Upper lobe of left lung (tissue), 6 donors: ENCODE measurements around the gene SPPL3. TPM values are rescaled to one million over a fixed set of nuclear protein-coding genes. Genes with fewer than 3 reads are reported as not detected.

Experiments
- ATAC-seq, 2 donors: fragments of 200-7000 bp; cut with Tn5 transposase; one replicate each; pipeline ENCODE4 v1.9.1; 2022; ENCODE audit warnings: mild to moderate bottlenecking in 2 of 2, moderate library complexity in 2 of 2; ENCODE audit not compliant: low FRiP score in 2 of 2
- DNase-seq, 2 donors: peaks; one replicate each; pipeline ENCODE4 v3.0.0-alpha.2; 2019 to 2020
- H3K27ac ChIP-seq, 4 donors: fragments of 200-600 bp; sonication (generic); one replicate each; pipeline ENCODE4 v1.5.1; 2016 to 2019
- H3K27me3 ChIP-seq, 4 donors: fragments of 200-600 bp; sonication (generic); one replicate each; pipeline ENCODE4 v1.5.1; 2017 to 2019
- H3K36me3 ChIP-seq, 4 donors: fragments of 200-600 bp; sonication (generic); one replicate each; pipeline ENCODE4 v1.5.1; 2016 to 2019
- H3K4me1 ChIP-seq, 4 donors: fragments of 200-600 bp; sonication (generic); one replicate each; pipeline ENCODE4 v1.5.1; 2018 to 2019
- H3K4me3 ChIP-seq, 4 donors: fragments of 200-600 bp; sonication (generic); one replicate each; pipeline ENCODE4 v1.5.1; 2017 to 2019; ENCODE audit warnings: mild to moderate bottlenecking in 2 of 4, moderate library complexity in 1 of 4
- H3K9me3 ChIP-seq, 4 donors: fragments of 200-600 bp; sonication (generic); one replicate each; pipeline ENCODE4 v1.5.1; 2018 to 2019
- EP300 ChIP-seq, 4 donors: sonication (generic); formaldehyde crosslinking; IDR thresholded peaks; one replicate each; pipeline ENCODE4 v1.5.1; 2017; ENCODE audit warnings: antibody characterized with exemption in 4 of 4, control low read depth in 2 of 4
- POLR2A ChIP-seq, 4 donors: fragments of 450-650 bp; IDR thresholded peaks; one replicate each; pipeline ENCODE4 v1.5.1; 2016 to 2017; ENCODE audit warnings: antibody characterized with exemption in 4 of 4, mild to moderate bottlenecking in 2 of 4
- POLR2AphosphoS5 ChIP-seq, 2 donors: sonication (generic); formaldehyde crosslinking; IDR thresholded peaks; one replicate each; pipeline ENCODE4 v1.5.1; 2017; ENCODE audit warnings: antibody characterized with exemption in 2 of 2
- WGBS, 2 donors: methylation state at CpG; one replicate each; pipeline ENCODE4 v1.1.5; 2017 to 2018; 5-methylcytosine and 5-hydroxymethylcytosine counted together
- total RNA-seq, 6 donors: library from RNA; depleted of rRNA in 4 of 6; stranded (reverse); fragments of >200 nt in 4 of 6; gene quantifications; one replicate each; pipeline versions ENCODE4 v1.1.0 to v1.2.1, GENCODE V29; 2016 to 2021
- TF ChIP-seq, protein P1 (sequence below), 6 experiments: fragments of 450-650 bp in 4 of 6; fragments of 200-600 bp in 2 of 6; sonication (generic) in 2 of 6; IDR thresholded peaks; one replicate each; pipeline ENCODE4 v1.5.1; 2016 to 2019; ENCODE audit warnings: antibody characterized with exemption in 6 of 6
- donor health status: DM: no; HTN: no; CAD: no; lungs with moderate emphysema.
- donor health status: DM: no; HTN: yes; CAD: no; lungs with severe emphysema.

Gene SPPL3
- total RNA-seq, 6 donors from 2014 or later = 17.8 to 44.3 (median 23.2) TPM

DNA sequence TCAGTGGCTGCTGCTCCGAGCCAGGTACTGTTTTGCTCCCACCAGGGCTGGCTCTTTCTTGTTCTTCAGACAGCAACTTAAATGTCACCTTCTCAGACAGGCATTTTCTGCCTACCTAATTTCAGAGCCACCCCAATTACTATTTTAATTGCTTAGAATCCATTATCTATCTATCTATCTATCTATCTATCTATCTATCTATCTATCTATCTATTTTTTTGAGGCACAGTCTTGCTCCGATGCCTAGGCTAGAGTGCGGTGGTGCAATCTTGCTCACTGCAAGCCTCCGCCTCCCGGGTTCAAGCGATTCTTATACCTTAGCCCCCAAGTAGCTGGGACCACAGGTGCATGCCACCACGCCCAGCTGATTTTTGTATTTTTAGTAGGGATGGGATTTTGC, 58.5 kb downstream of the SPPL3 start:
- Histone ChIP-seq H3K36me3 (no peaks in the 10 kb centered on the region), H3K4me1 (peaks cover 26 to 72% (median 45%) of the 10 kb centered on the region in 4 donors), H3K4me3 (no peak overlapping the region), H3K27ac (no peak overlapping the region), H3K27me3 (no peaks in the 10 kb centered on the region), H3K9me3 (no peaks in the 10 kb centered on the region)
- TF ChIP-seq POLR2AphosphoS5 (IDR thresholded peaks at IDR 0.05) (no peak), POLR2A (IDR thresholded peaks at IDR 0.05) (no peak), EP300 (IDR thresholded peaks at IDR 0.05) (no peak)
- TF ChIP-seq, protein P1, sequence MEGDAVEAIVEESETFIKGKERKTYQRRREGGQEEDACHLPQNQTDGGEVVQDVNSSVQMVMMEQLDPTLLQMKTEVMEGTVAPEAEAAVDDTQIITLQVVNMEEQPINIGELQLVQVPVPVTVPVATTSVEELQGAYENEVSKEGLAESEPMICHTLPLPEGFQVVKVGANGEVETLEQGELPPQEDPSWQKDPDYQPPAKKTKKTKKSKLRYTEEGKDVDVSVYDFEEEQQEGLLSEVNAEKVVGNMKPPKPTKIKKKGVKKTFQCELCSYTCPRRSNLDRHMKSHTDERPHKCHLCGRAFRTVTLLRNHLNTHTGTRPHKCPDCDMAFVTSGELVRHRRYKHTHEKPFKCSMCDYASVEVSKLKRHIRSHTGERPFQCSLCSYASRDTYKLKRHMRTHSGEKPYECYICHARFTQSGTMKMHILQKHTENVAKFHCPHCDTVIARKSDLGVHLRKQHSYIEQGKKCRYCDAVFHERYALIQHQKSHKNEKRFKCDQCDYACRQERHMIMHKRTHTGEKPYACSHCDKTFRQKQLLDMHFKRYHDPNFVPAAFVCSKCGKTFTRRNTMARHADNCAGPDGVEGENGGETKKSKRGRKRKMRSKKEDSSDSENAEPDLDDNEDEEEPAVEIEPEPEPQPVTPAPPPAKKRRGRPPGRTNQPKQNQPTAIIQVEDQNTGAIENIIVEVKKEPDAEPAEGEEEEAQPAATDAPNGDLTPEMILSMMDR (IDR thresholded peaks at IDR 0.05) = no peak
- ATAC-seq (no peak), DNase-seq (no peak)
- 98 to 99% methylated on average over 7 of the region's 7 CpGs for WGBS, 2 donors

GRCh38 chr12:120844768-120845449, 59.2 kb downstream of the SPPL3 start:
- no peak for ATAC-seq
- H3K27ac ChIP-seq = no peak overlapping the region
- H3K9me3 ChIP-seq = no peaks in the 10 kb centered on the region
- peak in 1 of 2 donors; percentile 20 for DNase-seq
- 90 to 91% methylated on average over 13 to 18 of the region's 18 CpGs for WGBS, 2 donors
- no peak overlapping the region for H3K4me3 ChIP-seq
- TF ChIP-seq EP300 (IDR thresholded peaks at IDR 0.05) = no peak
- TF ChIP-seq POLR2A (IDR thresholded peaks at IDR 0.05) = no peak
- TF ChIP-seq, protein P1 (IDR thresholded peaks at IDR 0.05) = no peak
- no peak for TF ChIP-seq POLR2AphosphoS5 (IDR thresholded peaks at IDR 0.05)
- H3K36me3 ChIP-seq = no peaks in the 10 kb centered on the region
- peaks cover 20 to 66% (median 39%) of the 10 kb centered on the region in 4 donors for H3K4me1 ChIP-seq
- no peaks in the 10 kb centered on the region for H3K27me3 ChIP-seq

DNA sequence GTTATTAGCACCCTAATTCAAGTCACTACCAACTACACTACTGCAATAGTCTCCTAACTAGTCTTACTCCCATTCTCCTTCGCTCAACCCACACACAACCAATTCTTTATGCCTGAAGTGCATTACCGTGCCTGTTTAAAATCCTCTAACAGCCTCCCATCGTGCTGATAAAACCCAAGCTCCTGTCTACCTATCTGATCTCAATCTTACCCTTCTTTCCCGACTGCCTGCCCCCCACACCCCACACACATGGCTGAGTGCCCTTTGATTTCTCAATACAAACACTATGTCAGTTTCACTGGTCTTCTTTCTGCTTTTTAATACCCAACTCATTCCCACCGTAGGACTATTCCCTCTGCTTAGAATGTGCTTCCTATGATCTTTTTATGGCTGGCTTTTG, 59.9 kb downstream of the SPPL3 start:
- H3K4me1 ChIP-seq = peaks cover 18 to 63% (median 35%) of the 10 kb centered on the region in 4 donors
- no peaks in the 10 kb centered on the region for H3K9me3 ChIP-seq
- no peak for TF ChIP-seq POLR2AphosphoS5 (IDR thresholded peaks at IDR 0.05)
- TF ChIP-seq EP300 (IDR thresholded peaks at IDR 0.05) = no peak
- TF ChIP-seq POLR2A (IDR thresholded peaks at IDR 0.05) = no peak
- TF ChIP-seq, protein P1 (IDR thresholded peaks at IDR 0.05) = no peak
- no peak overlapping the region for H3K27ac ChIP-seq
- DNase-seq = no peak
- WGBS, 2 donors = 55 to 69% methylated on average over 5 of the region's 5 CpGs
- H3K4me3 ChIP-seq = no peak overlapping the region
- ATAC-seq = no peak
- no peaks in the 10 kb centered on the region for H3K36me3 ChIP-seq
- no peaks in the 10 kb centered on the region for H3K27me3 ChIP-seq

- TF ChIP-seq POLR2AphosphoS5 (IDR thresholded peaks at IDR 0.05) (no peak), POLR2A (IDR thresholded peaks at IDR 0.05) (no peak), EP300 (IDR thresholded peaks at IDR 0.05) (no peak)
- TF ChIP-seq, protein P1 (IDR thresholded peaks at IDR 0.05) = no peak
- WGBS, 2 donors = 97 to 100% methylated on average over 6 of the region's 6 CpGs
- Histone ChIP-seq H3K9me3 (no peaks in the 10 kb centered on the region), H3K27ac (no peak overlapping the region), H3K4me3 (no peak overlapping the region), H3K4me1 (peaks cover 18 to 63% (median 29%) of the 10 kb centered on the region in 4 donors), H3K27me3 (no peaks in the 10 kb centered on the region), H3K36me3 (no peaks in the 10 kb centered on the region)
- DNase-seq (no peak), ATAC-seq (no peak)
Observed at GRCh38 chr12:120843472-120843871, 60.7 kb downstream of the SPPL3 start.

- no peak for DNase-seq
- H3K9me3 ChIP-seq = no peaks in the 10 kb centered on the region
- H3K36me3 ChIP-seq = no peaks in the 10 kb centered on the region
- H3K4me3 ChIP-seq = no peak overlapping the region
- WGBS, 2 donors = 88 to 97% methylated on average over 3 of the region's 3 CpGs
- H3K27me3 ChIP-seq = no peaks in the 10 kb centered on the region
- H3K27ac ChIP-seq = no peak overlapping the region
- no peak for ATAC-seq
- H3K4me1 ChIP-seq = peaks cover 16 to 60% (median 26%) of the 10 kb centered on the region in 4 donors
- TF ChIP-seq POLR2A (IDR thresholded peaks at IDR 0.05) (no peak), EP300 (IDR thresholded peaks at IDR 0.05) (no peak), POLR2AphosphoS5 (IDR thresholded peaks at IDR 0.05) (no peak)
- TF ChIP-seq, protein P1 (IDR thresholded peaks at IDR 0.05) = no peak
Observed at GRCh38 chr12:120842595-120842994, 61.6 kb downstream of the SPPL3 start.
